ENCODE measurements around the gene IER2.

- no peak for TF ChIP-seq CTCF (conservative IDR thresholded peaks at IDR 0.05; ENCODE audit: low read depth, low read length)
- no peak for TF ChIP-seq EZH2 (IDR thresholded peaks at IDR 0.05; ENCODE audit: borderline replicate concordance, low read depth, low read length, poor library complexity, severe bottlenecking)
These were observed 40.7 kb upstream of the IER2 start for GRCh38 chr19:13109361-13110098.
